SK-N-SH treated with all-trans-retinoic acid at 6 μM for 48 hours (cell line): ENCODE measurements around the gene MSANTD3.

Experiments
- CSDC2 ChIP-seq: fragments of 250-450 bp; sonication (Bioruptor Pico); IDR thresholded peaks from 2 replicates; pipeline ENCODE4 v1.5.0; 2020; ENCODE audit warnings: mild to moderate bottlenecking, moderate library complexity
- GLIS3 ChIP-seq: fragments of 250-450 bp; sonication (Bioruptor Pico); IDR thresholded peaks from 2 replicates; pipeline ENCODE4 v1.5.0; 2020; ENCODE audit warnings: mild to moderate bottlenecking, moderate library complexity
- POU6F1 ChIP-seq: fragments of 250-450 bp; sonication (Bioruptor Pico); IDR thresholded peaks from 2 replicates; pipeline ENCODE4 v1.8.0; 2021; ENCODE audit warnings: low read depth, mild to moderate bottlenecking, moderate library complexity, borderline replicate concordance
- TCF4 ChIP-seq: fragments of 250-450 bp; sonication (Bioruptor Pico); IDR thresholded peaks from 2 replicates; pipeline ENCODE4 v1.8.0; 2021; ENCODE audit warnings: mild to moderate bottlenecking, moderate library complexity, borderline replicate concordance
- ZFP3 ChIP-seq: fragments of 250-450 bp; sonication (Bioruptor Pico); IDR thresholded peaks from 2 replicates; pipeline ENCODE4 v1.5.0; 2020; ENCODE audit warnings: mild to moderate bottlenecking, moderate library complexity
- ZNF8 ChIP-seq: fragments of 450-650 bp; formaldehyde crosslinking; IDR thresholded peaks from 2 replicates; pipeline ENCODE4 v1.5.0; 2020; ENCODE audit warnings: mild to moderate bottlenecking, moderate library complexity
- TF ChIP-seq, protein P1 (sequence below): fragments of 250-450 bp; sonication (Bioruptor Pico); IDR thresholded peaks from 2 replicates; pipeline ENCODE4 v1.8.0; 2020; ENCODE audit warnings: mild to moderate bottlenecking, moderate library complexity, borderline replicate concordance

DNA sequence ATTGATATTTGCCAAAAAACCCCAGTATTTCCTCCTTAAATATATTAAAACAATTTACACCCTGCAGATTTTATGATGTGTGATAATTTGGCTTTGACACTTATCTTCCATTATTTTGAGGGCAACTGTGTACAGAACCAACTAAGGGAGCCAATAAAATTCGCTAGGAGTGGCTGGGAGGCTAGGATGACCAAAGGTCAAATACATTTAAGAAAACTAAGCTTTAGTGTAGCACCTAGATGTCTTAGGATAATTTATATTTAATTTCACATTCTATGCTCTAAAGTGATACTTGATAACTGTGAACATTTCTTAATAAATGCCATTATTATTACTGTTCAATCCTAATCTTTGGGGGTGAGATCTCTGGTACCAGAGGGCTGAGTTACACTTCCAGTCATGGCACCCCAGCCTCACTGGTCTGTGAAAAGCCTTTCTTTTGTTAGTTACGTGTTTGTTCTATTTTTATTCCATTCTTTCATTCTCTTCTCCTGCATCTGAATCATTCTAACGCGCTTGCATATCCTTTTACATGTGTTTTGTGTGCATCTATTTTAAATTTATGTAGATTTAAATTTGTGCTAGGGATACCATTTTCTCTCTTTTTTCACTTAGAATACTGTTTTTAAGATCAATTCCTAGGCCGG is 19.1 kb downstream of the MSANTD3 start:
- TF ChIP-seq GLIS3 (CRISPR knock-in tag) (no peak), CSDC2 (CRISPR knock-in tag) (no peak), ZNF8 (no peak), TCF4 (CRISPR knock-in tag) (no peak), ZFP3 (CRISPR knock-in tag) (no peak), POU6F1 (CRISPR knock-in tag) (no peak)
- TF ChIP-seq, protein P1, sequence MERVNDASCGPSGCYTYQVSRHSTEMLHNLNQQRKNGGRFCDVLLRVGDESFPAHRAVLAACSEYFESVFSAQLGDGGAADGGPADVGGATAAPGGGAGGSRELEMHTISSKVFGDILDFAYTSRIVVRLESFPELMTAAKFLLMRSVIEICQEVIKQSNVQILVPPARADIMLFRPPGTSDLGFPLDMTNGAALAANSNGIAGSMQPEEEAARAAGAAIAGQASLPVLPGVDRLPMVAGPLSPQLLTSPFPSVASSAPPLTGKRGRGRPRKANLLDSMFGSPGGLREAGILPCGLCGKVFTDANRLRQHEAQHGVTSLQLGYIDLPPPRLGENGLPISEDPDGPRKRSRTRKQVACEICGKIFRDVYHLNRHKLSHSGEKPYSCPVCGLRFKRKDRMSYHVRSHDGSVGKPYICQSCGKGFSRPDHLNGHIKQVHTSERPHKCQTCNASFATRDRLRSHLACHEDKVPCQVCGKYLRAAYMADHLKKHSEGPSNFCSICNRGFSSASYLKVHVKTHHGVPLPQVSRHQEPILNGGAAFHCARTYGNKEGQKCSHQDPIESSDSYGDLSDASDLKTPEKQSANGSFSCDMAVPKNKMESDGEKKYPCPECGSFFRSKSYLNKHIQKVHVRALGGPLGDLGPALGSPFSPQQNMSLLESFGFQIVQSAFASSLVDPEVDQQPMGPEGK (CRISPR knock-in tag), result no peak
